Ishikawa (cell line): ENCODE data around the gene TBX2.

Experiments
- CEBPB ChIP-seq: IDR thresholded peaks from 2 replicates; pipeline ENCODE4 v1.6.1; 2012
- CREB1 ChIP-seq: IDR thresholded peaks from 2 replicates; pipeline ENCODE4 v1.6.1; 2012; ENCODE audit warnings: low read depth
- EGR1 ChIP-seq: IDR thresholded peaks from 2 replicates; pipeline ENCODE4 v1.6.1; 2012
- EP300 ChIP-seq: IDR thresholded peaks from 2 replicates; pipeline ENCODE4 v1.6.1; 2012; ENCODE audit warnings: borderline replicate concordance
- FOXM1 ChIP-seq: IDR thresholded peaks from 2 replicates; pipeline ENCODE4 v1.6.1; 2012; ENCODE audit warnings: low read depth, borderline replicate concordance
- NFIC ChIP-seq: IDR thresholded peaks from 2 replicates; pipeline ENCODE4 v1.6.1; 2012
- RAD21 ChIP-seq: IDR thresholded peaks from 2 replicates; pipeline ENCODE4 v1.6.1; 2012; ENCODE audit warnings: low read depth
- TAF1 ChIP-seq: IDR thresholded peaks from 2 replicates; pipeline ENCODE4 v1.6.1; 2012; ENCODE audit warnings: low read depth, mild to moderate bottlenecking
- TCF12 ChIP-seq: IDR thresholded peaks from 2 replicates; pipeline ENCODE4 v1.6.1; 2012; ENCODE audit warnings: low read depth
- TEAD4 ChIP-seq: IDR thresholded peaks from 2 replicates; pipeline ENCODE4 v1.6.1; 2012
- YY1 ChIP-seq: IDR thresholded peaks from 2 replicates; pipeline ENCODE4 v1.6.1; 2012; ENCODE audit warnings: low read depth
- ZBTB7A ChIP-seq: IDR thresholded peaks from 2 replicates; pipeline ENCODE4 v1.6.1; 2012; ENCODE audit warnings: low read depth
- TF ChIP-seq, protein P1 (sequence below): IDR thresholded peaks from 2 replicates; pipeline ENCODE4 v1.6.1; 2012
- TF ChIP-seq, protein P2 (sequence below): IDR thresholded peaks from 2 replicates; pipeline ENCODE4 v1.6.1; 2012; ENCODE audit warnings: low read depth, mild to moderate bottlenecking
- TF ChIP-seq, protein P3 (sequence below): IDR thresholded peaks from 2 replicates; pipeline ENCODE4 v1.6.1; 2012

The TBX2 gene

DNA sequence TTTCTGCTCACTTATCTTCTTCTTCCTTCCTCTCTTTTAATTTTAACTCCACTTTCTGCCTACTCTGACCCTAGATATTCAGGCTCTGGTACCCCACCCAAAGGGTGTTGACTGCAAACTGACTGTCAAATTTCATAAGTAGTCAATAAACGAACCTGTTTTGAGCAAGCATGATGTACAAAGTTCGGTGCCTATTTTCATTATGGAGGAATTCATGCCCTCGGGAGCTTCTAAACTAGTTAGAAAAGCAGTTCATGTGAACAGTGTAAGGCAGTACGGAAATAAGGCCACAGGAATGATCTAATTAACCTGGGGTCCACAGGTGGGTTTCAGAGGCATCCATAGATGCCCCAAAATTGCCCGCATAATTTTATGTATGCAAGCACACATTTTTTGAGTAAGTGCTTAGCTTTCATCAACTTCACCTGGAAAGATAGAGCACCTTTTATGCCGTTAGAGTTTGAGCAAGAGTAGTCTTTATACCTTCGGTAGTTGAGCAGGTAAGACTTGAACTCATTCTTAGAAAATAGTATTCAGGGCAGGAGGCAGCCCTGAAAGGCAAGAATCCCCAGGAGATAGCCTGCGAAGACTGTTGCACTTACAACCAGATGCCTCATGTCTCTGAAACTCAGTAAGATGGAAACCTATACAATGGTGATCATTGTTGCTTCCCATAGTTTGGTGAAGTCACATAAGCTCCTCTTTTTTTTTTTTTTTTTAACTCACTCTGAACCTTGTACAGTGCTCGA lies 36.6 kb upstream of the TBX2 start:
- TF ChIP-seq FOXM1 (no peak), NFIC (no peak), TEAD4 (no peak), YY1 (no peak), EP300 (no peak)
- TF ChIP-seq, protein P1, sequence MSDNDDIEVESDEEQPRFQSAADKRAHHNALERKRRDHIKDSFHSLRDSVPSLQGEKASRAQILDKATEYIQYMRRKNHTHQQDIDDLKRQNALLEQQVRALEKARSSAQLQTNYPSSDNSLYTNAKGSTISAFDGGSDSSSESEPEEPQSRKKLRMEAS = no peak

DNA sequence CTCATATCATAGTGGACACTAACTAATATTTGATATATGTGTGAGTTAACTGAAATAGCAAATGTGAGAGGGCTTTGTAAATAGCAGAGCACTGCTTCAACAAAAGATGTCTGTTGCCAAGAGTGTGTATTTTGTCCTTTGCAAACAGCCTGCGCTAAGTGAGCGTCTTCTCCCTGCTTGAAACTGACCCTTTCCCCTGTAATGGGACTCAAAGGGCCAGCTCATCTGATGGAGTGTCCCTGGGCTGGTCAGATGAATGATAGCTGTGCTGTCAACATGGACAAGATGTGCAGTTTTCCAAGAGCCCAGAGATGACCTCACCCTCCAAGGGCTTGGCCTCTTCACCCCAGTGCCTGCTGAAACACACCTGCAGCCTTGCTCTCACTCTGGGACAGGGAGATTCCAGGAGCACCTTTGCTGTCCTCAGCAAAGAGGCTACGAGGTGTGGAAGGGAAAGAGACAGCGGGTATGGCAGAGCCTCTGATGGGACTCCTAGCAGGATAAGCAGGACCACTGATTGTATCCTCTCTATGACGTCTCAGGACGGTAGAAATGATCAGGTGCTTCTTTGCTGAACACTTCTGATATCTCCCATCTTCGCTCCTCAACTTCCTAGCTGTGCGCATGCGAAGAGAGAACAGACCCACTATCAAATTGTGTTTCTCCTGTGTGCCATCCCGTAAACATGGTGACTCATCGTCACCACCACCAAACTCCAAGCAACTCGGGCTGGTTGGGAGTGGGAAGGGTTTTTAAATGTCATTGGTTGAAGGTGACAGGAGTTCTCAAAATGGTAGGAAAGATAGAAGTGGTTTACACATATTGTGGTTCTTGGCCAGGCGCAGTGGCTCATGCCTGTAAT lies 35.8 kb upstream of the TBX2 start:
- TF ChIP-seq EGR1 = no peak
- no peak for TF ChIP-seq TCF12
- TF ChIP-seq TAF1 = no peak
- no peak for TF ChIP-seq ZBTB7A
- no peak for TF ChIP-seq CEBPB
- TF ChIP-seq EP300 = no peak
- no peak for TF ChIP-seq YY1
- no peak for TF ChIP-seq RAD21
- TF ChIP-seq FOXM1 = no peak
- TF ChIP-seq CREB1 = no peak
- TF ChIP-seq NFIC = no peak
- TF ChIP-seq, protein P2, sequence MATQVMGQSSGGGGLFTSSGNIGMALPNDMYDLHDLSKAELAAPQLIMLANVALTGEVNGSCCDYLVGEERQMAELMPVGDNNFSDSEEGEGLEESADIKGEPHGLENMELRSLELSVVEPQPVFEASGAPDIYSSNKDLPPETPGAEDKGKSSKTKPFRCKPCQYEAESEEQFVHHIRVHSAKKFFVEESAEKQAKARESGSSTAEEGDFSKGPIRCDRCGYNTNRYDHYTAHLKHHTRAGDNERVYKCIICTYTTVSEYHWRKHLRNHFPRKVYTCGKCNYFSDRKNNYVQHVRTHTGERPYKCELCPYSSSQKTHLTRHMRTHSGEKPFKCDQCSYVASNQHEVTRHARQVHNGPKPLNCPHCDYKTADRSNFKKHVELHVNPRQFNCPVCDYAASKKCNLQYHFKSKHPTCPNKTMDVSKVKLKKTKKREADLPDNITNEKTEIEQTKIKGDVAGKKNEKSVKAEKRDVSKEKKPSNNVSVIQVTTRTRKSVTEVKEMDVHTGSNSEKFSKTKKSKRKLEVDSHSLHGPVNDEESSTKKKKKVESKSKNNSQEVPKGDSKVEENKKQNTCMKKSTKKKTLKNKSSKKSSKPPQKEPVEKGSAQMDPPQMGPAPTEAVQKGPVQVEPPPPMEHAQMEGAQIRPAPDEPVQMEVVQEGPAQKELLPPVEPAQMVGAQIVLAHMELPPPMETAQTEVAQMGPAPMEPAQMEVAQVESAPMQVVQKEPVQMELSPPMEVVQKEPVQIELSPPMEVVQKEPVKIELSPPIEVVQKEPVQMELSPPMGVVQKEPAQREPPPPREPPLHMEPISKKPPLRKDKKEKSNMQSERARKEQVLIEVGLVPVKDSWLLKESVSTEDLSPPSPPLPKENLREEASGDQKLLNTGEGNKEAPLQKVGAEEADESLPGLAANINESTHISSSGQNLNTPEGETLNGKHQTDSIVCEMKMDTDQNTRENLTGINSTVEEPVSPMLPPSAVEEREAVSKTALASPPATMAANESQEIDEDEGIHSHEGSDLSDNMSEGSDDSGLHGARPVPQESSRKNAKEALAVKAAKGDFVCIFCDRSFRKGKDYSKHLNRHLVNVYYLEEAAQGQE = no peak
- no peak for TF ChIP-seq TEAD4
- TF ChIP-seq, protein P3, sequence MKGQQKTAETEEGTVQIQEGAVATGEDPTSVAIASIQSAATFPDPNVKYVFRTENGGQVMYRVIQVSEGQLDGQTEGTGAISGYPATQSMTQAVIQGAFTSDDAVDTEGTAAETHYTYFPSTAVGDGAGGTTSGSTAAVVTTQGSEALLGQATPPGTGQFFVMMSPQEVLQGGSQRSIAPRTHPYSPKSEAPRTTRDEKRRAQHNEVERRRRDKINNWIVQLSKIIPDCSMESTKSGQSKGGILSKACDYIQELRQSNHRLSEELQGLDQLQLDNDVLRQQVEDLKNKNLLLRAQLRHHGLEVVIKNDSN = no peak
- TF ChIP-seq, protein P1 = no peak

DNA sequence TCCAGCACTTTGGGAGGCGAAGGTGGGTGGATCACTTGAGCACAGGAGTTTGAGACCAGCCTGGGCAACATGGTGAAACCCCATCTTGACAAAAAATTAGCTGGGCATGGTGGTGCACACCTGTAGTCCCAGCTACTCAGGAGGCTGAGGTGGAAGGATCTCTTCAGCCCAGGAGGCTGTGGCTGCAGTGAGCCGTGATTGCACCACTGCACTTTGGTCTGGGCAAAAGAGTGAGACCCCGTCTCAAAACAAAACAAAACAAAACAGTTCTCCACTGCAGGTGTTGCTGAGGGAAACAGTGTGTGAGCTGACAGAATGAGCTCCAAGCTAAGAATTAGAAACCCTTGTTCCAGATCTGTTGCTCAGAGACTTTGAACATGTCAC lies 35.2 kb upstream of the TBX2 start:
- TF ChIP-seq, protein P2 = no peak
- TF ChIP-seq TAF1 (no peak), FOXM1 (no peak), ZBTB7A (no peak), EP300 (no peak), EGR1 (no peak), RAD21 (no peak), TCF12 (no peak)

DNA sequence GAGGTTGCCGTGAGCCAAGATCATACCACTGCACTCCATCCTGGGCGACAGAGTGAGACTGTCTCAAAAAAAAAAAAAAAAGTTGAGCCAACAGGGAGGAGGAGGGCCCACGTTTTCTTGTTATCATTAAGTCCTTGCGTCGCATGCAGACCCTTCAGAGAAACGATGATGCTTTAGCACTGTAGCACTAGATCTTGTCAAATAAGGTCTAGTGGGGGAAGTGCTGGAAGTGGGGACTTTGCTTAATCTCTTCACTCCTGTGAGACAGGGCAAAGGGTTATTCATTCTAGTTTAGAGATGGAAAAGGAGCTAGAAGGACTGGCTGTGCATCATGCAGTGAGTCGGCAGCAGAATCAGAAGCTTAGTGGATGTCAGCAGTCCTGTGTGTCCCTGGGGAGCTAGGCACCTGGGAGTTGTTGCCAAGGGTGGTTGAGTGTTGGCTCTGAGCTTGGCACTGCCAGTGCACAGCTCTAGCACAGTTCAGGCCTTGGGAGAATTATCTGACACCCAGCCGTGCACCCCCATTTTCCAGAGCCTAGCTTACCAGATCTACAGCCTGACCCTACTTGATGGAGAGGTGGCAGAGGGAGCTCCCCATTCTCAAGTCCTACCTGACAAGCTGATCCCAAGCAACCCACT lies 33.4 kb upstream of the TBX2 start:
- TF ChIP-seq NFIC = no peak
- TF ChIP-seq, protein P3 = no peak
- TF ChIP-seq CREB1 = no peak
- no peak for TF ChIP-seq ZBTB7A

DNA sequence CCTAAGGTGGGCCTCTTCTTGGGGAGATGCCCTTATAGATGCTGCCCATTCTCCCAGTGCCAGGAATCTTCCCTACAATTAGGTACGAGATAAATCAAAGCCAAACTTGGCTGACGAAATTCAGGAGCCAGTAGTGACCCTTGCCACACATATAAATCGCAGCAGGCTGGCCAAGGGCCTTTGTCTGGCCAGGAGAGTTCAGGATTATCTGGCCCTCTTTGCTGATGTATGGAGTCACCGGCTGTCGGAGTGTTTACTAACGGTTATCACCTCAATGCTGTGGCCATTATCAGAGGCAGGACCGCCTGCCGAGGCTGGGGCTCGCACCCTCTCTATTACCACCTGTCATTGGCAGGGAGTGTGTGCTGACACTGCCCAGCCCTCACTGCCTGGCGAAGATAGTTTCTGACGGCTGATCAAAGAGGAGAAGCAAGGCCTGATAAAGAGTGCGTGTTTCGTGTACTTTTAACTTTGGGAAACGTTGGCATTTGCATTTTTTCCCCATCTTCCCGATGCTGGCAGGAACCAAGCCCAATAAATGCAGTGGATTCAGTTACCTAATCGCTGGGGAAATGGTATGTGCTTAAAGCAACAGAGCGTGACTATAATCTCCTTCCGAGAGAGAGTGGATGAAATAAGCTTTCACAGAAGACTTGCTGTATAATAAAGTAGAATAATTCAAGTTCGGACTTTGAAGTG lies 32.8 kb upstream of the TBX2 start:
- TF ChIP-seq RAD21 = no peak
- TF ChIP-seq CREB1 = no peak
- no peak for TF ChIP-seq CEBPB
- no peak for TF ChIP-seq FOXM1
- TF ChIP-seq TEAD4 = no peak
- TF ChIP-seq NFIC = no peak
- TF ChIP-seq, protein P1 = no peak
- TF ChIP-seq ZBTB7A = no peak
- TF ChIP-seq, protein P2 = no peak
- no peak for TF ChIP-seq EP300
- TF ChIP-seq EGR1 = no peak
- TF ChIP-seq TAF1 = no peak
- TF ChIP-seq YY1 = no peak
